HS-27A (cell line): ENCODE results near the gene CD46.
"Not testable (repeated sequence)": the region's sequence is repeated elsewhere in the genome, so short reads cannot be mapped to it uniquely, and the experiment has no call there.

Source experiments
- DNase-seq: peaks from one replicate; pipeline ENCODE4 v3.0.0-alpha.2; 2012; ENCODE audit warnings: low read depth, missing footprints

Gene CD46

GRCh38 chr1:207750631-207751305, 1.1 kb upstream of the CD46 start:
- DNase-seq = no peak

GRCh38 chr1:207751463-207751789, 428 bp upstream of the CD46 start:
- not testable (repeated sequence) for DNase-seq

- no peak for DNase-seq
Measured at GRCh38 chr1:207752456-207752998, 673 bp downstream of the CD46 start.

GRCh38 chr1:207753611-207754010, 1.8 kb downstream of the CD46 start:
- DNase-seq = no peak

GRCh38 chr1:207754011-207754410, 2.2 kb downstream of the CD46 start:
- DNase-seq = no peak

- DNase-seq = no peak
Measured at GRCh38 chr1:207754974-207755700, 3.3 kb downstream of the CD46 start.

GRCh38 chr1:207755846-207756693, 4.2 kb downstream of the CD46 start:
- DNase-seq = no peak

GRCh38 chr1:207762622-207763021, 10.8 kb downstream of the CD46 start:
- DNase-seq = no peak

- DNase-seq = no peak
Measured at GRCh38 chr1:207763091-207763490, 11.2 kb downstream of the CD46 start.

GRCh38 chr1:207763972-207764371, 12.1 kb downstream of the CD46 start:
- no peak for DNase-seq

GRCh38 chr1:207766569-207766968, 14.7 kb downstream of the CD46 start:
- no peak for DNase-seq

GRCh38 chr1:207770514-207770913, 18.7 kb downstream of the CD46 start:
- DNase-seq = not testable (repeated sequence)

- DNase-seq = not testable (repeated sequence)
Measured at GRCh38 chr1:207776045-207776444, 24.2 kb downstream of the CD46 start.

GRCh38 chr1:207777412-207777811, 25.6 kb downstream of the CD46 start:
- DNase-seq = not testable (repeated sequence)

GRCh38 chr1:207779008-207779407, 27.2 kb downstream of the CD46 start:
- DNase-seq = no peak

GRCh38 chr1:207781312-207781711, 29.5 kb downstream of the CD46 start:
- DNase-seq = no peak

- no peak for DNase-seq
Measured at GRCh38 chr1:207787776-207788175, 35.9 kb downstream of the CD46 start.

- no peak for DNase-seq
Measured at GRCh38 chr1:207789386-207789785, 37.5 kb downstream of the CD46 start.

GRCh38 chr1:207789792-207790787, 38.2 kb downstream of the CD46 start:
- no peak for DNase-seq

GRCh38 chr1:207791290-207791689, 39.4 kb downstream of the CD46 start:
- no peak for DNase-seq

- DNase-seq = no peak
Measured at GRCh38 chr1:207793327-207793726, 41.5 kb downstream of the CD46 start.
